GM21737 (cell line): ENCODE results near the gene CALN1.
"Not testable (repeated sequence)": the region's sequence is repeated elsewhere in the genome, so short reads cannot be mapped to it uniquely, and the experiment has no call there.

Experiments
- ATAC-seq: cut with Tn5 transposase; IDR thresholded peaks from one replicate; pipeline ENCODE4 v1.9.1; 2021; ENCODE audit warnings: mild to moderate bottlenecking, moderate library complexity; ENCODE audit not compliant: unreplicated experiment

The CALN1 gene

DNA sequence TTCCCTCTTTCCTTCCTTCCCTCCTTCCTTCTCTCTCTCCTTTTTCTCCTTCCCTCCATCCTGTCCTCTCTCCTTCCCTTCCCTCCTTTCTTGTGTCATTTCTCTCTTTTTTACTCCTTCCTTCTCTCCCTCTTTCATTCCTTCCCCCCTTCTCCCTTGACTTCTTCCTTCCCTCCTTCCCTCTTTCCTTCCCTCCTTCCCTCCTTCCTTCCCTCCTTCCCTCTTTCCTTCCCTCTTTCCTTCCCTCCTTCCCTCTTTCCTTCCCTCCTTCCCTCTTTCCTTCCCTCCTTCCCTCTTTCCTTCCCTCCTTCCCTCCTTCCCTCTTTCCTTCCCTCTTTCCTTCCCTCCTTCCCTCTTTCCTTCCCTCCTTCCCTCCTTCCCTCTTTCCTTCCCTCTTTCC lies 203.1 kb downstream of the CALN1 start:
- not testable (repeated sequence) for ATAC-seq

GRCh38 chr7:72196176-72196575 lies 216.0 kb downstream of the CALN1 start:
- ATAC-seq, result no peak

DNA sequence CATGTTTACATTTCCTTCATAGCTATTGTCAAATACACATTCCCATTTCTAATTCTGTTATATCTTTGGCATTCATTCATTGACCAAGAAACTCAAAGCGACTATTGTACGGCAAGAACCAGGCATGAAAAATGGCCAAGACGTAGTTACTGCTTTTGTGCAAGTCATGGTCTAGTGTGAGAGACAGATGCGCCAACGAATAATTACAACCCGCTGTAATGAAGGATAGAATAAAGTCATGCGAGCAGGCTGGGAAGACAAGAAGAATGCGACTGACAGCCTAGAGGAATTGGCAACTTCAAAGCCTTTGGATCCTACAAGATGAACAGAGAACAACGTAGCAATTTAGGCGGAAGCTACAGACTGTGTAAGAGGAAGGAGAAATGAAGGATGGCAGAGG lies 221.2 kb downstream of the CALN1 start:
- ATAC-seq, result no peak

DNA sequence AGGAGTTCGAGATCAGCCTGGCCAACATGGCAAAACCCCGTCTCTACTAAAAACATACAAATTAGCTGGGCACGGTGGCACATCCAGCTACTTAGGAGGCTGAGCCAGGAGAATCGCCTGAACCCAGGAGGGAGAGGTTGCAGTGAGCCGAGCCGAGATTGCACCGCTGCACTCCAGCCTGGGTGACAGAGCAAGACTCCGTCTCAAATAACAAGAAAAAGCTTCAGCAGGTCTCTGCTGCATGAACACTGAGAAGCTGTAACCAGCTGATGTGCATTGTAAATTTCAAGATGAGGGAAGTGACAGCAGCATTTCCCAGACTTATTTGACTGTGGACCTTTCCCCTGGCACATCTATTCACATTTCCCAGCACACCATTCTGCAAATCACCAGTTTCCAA lies 222.0 kb downstream of the CALN1 start:
- ATAC-seq, result no peak

DNA sequence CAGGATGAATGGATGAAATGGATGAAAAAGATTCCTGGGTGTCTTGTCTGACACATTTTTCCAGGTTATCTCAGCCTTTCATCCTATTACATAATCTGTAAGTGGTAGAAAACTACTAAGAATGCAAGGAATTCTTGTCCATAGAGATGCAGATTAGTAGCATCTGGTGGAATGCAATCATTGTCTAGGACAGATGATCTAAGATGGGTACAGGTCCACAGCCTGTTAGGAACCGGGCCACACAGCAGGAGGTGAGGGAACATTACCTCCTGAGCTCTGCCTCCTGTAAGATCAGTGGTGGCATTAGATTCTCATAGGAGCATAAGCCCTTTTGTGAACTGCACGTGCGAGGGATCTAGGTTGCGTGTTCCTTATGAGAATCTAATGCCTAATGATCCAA lies 225.0 kb downstream of the CALN1 start:
- ATAC-seq, result no peak

DNA sequence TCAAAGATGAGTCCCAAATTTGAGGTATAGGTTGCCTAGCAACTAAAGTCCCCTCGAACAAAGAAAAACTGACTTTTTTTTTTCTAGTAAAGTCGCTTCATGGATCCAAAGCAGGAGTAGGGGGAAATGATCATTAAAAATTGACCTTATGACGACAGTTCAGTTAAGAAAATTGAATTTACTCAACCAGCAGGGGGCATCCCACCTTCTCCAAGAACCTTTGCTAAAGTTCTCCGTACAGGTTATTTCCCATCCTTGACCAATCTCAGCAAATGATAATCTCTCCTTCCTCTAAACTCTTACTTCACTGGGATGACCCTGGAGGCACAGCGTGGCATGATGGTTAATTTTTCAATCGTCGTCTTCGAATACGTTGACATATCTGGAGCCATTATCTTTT lies 228.3 kb downstream of the CALN1 start:
- ATAC-seq, result no peak

- no peak for ATAC-seq
These were observed 230.1 kb downstream of the CALN1 start for GRCh38 chr7:72182036-72182435.

GRCh38 chr7:72176875-72177274 lies 235.3 kb downstream of the CALN1 start:
- no peak for ATAC-seq

DNA sequence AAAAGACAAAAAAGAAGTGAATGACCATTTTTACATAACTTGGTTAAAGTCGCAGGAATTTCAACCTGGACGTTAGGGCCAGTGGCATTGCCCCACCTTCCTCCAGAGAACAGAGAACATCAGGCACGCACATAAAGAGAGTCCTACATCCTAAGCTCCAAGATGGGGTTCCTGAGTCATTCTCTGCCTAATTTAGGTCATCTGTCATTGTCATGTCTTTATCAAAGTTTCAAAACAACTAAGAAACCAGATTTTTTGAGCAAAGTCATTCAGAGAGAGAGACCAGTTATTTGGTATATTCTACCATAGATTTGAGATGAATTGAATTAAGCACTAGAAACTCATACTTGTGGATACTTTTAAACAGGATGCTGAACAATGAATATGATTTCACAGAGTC lies 241.7 kb downstream of the CALN1 start:
- ATAC-seq, result no peak

- ATAC-seq, result no peak
These were observed 248.9 kb downstream of the CALN1 start for GRCh38 chr7:72163271-72163670.

GRCh38 chr7:72161534-72161933 lies 250.6 kb downstream of the CALN1 start:
- ATAC-seq, result no peak

DNA sequence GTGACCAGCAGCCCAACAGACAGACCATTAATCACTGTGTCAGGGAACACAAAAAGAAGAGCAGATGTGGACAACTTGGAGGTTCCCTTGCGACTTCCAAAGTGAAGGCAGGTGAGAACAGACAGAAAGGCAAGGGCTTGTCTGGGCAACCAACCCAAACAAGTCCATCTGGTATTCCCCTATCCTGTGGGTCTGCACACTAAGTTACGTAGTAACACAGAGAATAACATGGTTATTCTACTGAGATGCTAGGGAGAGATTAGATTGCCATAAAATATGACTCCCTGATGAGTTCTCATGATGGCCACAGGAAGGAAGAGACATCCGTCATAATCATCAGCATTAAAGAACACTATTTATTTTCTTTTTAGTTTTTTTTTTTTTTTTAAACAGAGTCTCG lies 252.2 kb downstream of the CALN1 start:
- no peak for ATAC-seq

- no peak for ATAC-seq
These were observed 255.5 kb downstream of the CALN1 start for GRCh38 chr7:72156671-72157070.

- ATAC-seq, result no peak
These were observed 259.0 kb downstream of the CALN1 start for GRCh38 chr7:72153132-72153512.

DNA sequence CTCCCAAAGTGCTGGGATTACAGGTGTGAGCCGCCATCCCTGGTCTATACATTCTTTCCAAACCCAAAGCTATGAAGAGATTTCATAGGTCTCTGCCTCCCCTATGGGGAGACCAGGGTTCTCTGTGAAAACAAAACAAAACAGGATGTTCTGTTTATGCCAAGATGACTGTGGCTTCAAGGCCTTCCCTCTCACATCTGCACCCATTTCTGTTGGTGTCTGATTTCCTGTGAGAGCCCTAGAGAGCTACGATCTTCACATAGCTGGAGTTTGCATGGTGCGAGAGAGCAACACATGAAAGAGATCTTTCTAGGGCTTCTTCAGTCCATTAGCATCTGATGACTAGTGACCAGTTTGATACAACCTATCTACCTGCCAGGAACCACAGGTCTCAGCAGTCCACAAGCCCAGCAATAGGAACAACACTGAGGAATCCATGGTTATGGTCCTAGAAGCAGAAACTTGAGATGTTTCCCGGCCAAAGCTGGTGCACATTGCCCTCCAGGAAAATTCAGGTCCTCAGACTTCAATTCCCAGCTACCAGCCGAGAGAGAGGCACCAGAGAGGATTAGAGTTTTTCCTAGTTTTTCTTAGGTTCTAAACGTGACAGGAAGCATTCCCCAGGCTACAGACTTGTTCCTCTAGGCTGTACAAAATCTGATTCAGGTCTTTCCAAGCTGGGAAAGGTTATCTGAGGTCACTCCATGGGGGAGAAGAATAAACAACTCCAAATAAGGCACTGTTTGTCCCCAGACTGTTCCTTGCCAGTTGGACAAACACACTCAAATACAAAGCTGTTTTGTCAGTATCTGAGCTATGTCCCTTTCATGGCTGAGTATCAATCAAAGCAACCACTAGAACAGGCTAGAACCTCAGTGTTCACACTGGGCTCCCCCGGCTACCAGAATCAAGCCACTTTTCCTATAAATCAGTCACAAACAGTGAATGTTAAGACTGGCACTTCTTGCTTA lies 259.7 kb downstream of the CALN1 start:
- ATAC-seq, result no peak

GRCh38 chr7:72140566-72140965 lies 271.6 kb downstream of the CALN1 start:
- ATAC-seq, result no peak

GRCh38 chr7:72127136-72127535 lies 285.0 kb downstream of the CALN1 start:
- no peak for ATAC-seq

GRCh38 chr7:72123913-72124312 lies 288.2 kb downstream of the CALN1 start:
- ATAC-seq, result no peak

DNA sequence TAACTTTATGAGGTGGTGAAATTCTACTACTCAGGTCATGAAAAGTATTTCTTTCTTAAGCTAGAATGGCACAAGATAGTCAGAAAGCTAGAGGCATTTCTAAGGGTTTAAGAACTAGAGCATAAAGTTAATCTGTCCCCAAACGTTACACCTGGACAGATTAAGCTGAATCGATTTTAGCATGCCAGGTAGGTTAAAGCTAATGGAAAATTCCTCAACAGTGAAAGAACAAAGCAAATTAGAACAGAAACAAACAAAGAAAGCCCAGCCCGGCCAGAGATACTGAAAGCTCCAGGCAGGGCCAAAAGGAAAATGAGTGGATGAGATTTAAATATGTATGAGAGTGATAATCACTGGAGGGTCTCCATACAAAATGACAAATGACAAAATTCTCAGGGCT lies 293.8 kb downstream of the CALN1 start:
- no peak for ATAC-seq

GRCh38 chr7:72114129-72114528 lies 298.0 kb downstream of the CALN1 start:
- ATAC-seq, result no peak

GRCh38 chr7:72112992-72113391 lies 299.1 kb downstream of the CALN1 start:
- no peak for ATAC-seq

- ATAC-seq, result no peak
These were observed 299.6 kb downstream of the CALN1 start for GRCh38 chr7:72112530-72112929.

DNA sequence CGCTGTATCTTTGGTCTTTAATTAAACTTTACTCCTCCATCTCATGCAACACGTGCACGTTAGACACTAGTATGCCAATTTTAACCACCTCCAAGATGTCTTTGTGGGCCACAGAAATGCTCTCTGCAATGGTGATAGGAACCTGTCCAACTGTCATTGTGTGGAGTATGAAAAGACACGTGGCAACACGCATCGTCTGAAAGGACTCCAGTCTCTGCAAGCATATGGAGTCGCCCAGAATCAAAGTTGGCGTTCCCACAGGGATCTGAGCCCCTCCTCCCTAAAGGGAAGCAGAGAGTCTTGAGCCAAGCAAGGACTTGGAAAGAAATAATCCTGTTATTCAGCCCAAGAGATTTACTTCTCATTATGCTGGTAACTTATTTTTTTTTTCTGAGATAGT lies 301.1 kb downstream of the CALN1 start:
- ATAC-seq, result no peak
